HG02623 (cell line): Measurements from ENCODE around the gene C1orf35.

Source experiments
- ATAC-seq: cut with Tn5 transposase; IDR thresholded peaks from one replicate; pipeline ENCODE4 v1.9.1; 2021; ENCODE audit warnings: moderate library complexity; ENCODE audit not compliant: unreplicated experiment

C1orf35 gene

DNA sequence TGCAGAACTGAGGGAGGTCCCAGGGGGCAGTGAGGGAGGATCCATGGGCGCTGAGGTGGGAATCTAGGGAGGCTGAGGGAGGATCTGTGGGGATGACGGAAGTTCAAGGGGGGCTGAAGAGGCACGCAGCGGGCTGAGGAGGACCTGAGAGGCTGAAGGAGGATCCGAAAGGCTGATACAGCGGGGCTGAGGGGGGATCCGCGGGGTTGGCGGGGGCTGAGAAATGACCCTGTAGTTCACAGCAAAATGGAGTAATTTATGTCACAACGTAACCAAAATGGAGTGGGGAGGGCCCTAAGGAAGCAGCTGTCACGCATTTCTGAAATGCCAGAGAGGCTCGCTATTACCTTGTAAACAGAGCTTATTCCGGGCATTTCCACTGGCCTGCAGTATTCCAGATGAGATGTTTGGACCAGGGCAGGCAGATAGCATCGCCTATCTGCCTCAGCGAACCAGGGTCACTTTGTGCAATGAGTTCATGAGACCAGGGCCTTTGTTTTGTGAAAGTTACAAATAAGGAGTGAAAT, 6.9 kb upstream of the C1orf35 start:
- ATAC-seq, result peak; percentile 8

DNA sequence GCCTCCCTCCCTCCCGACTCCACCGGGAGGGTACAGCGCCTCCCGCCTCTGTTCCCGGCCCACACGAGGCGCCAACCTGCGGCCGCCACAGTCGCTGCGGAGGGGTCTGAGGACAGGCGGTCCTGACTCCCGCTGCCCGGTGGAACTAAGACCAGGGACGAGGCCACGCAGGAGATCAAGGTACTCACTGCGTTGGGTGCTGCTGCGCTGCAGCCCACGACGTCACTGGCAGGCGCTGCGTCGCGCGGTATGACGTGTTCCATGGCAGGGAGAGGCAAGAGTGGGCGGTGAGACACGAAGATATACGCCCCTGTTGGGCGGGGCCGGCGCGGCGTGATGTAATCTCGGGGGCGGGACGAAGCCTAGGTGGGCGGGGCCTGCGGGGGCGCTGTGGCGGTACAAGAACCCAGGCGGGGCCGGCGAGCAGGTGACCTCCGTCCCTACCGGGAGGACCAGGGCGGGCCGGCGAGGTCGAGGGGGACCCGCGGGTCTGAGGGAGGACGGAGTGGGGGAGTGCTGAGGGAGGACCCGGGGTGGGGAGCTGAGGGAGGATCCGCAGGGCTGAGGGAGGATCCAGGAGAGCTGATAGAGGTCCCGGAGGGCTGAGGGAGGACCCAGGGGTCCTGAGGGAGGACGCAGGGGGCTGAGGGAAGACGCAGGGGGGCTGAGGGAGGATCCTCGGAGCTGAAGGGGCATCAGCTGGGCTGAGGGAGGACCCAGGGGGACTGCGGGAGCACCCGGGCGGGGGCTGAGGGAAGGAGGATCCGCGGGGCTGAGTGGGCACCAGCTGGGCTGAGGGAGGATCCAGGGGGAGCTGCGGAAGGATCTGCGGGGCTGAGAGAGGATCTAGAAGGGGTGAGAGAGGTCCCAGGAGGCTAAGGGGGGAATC, 6.2 kb upstream of the C1orf35 start, which contains the start of gene MRPL55:
MRPL55 (minus strand) TSS at position 227 of the 889 bp plus-strand sequence. CDS start 1,039 bp downstream, outside the sequence.
- ATAC-seq, result peak; percentile 86

GRCh38 chr1:228108742-228109072, 5.6 kb upstream of the C1orf35 start:
- ATAC-seq, result no peak

- ATAC-seq, result no peak
These were observed 5.0 kb upstream of the C1orf35 start for GRCh38 chr1:228108055-228108690.

GRCh38 chr1:228107636-228108035, 4.5 kb upstream of the C1orf35 start:
- ATAC-seq, result no peak

DNA sequence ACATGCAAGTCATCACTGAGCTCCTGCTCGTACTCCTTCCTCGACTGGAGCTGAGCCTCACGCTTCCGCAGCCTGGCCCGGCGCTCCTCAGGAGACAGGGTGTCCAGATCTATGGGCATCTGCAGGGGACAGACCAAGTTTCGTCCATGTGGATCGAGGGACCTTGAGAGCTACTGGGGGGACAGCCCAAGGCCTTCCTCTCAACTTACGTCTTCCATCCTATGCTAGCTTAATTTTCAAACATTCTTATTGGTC, 3.6 kb upstream of the C1orf35 start:
- no peak for ATAC-seq

DNA sequence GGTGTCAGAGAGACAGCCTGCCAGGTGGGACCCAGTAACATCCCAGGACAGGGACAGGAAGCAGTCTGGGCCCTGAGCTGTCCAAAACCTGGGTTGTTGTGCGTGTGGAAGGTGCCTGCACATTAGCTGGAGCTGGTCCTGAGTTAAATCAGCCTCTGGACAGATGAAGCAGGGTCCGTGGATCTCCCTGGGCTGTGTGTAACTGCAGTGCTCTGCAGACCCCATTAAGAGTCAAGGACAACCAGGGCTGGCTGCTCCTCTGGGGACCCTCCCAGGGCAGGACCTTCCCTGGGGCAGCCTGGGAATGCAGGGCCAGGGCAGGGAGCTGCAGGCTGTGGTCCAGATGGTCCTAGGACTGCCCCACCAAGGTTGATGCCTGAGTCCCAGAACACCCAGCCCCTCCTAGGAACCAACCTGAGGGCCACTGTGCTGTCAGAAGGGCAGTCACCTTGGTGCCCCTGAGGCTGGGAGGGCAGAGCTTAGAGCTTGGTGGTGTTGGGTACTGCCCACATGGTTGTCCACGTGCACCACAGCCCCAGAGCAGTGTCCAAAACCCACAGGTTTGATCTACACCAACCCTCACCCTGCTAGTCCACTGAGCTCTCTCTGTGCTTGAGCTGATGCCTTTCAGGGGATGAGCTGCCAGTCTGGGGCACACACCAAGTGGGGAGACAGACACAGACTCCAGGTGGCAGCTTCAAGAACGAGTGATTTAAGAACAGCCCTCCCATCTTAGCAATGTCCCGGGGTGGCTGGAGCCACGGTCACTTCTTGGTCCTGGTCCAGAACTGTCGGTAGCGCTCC, 3.1 kb upstream of the C1orf35 start:
- no peak for ATAC-seq

GRCh38 chr1:228105270-228105995, 2.3 kb upstream of the C1orf35 start:
- no peak for ATAC-seq

DNA sequence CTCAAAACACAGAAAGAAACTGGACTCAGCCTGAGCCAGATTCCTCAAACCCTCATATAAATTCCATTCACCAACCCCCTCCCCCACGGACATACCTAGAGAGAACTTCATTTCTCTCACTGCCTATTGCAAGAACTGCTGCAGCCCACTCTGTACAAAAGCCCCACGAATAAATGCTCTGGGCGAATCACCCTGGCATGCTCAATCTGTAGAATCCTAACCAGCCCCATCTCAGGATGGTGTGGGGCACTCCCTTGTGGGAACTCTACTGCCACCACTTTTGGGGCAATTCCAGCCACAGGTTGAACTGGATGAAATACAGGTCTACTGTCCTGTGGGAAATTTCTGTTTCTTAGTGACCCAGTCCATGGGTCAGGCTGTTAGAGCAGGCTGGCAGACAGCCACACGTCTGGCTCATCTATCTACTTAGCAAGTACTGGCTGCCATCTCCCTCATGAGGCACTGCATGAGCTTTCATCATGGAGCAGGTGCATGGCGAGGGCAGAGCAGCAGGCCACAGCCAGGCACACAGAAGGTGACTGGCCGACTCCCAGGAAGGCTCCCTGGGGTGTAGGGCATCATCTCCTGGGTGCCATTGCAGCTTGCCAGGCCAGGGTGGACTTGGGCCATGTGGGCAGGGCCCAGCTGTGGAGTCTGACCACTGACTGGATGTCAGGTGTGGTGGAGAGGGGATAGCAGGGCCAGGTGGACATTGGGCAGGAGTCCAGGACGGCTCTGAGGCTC, 1.6 kb upstream of the C1orf35 start:
- ATAC-seq, result no peak

- no peak for ATAC-seq
These were observed 933 bp downstream of the C1orf35 start for GRCh38 chr1:228101994-228102790.

DNA sequence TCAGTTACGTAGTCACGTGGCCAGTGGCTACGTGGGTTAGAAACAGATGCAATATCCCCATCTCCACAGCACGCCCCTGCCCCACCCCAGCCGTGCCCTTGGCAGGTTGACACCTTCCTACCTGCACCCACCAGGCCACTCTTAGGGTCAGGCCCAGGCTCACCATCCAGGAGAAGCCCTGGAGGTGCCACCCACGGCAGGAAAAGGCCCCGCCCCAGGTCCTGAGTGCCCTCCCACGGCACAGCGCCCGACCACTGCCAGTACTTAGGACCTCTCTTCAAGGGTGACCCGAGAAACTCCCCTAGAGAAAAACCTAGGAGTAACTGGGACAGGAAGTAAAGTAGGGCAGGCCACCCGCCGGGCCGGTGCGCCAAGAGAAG, 1.5 kb downstream of the C1orf35 start:
- ATAC-seq, result no peak

- no peak for ATAC-seq
These were observed 2.1 kb downstream of the C1orf35 start for GRCh38 chr1:228100822-228101613.

GRCh38 chr1:228099331-228099732, 3.8 kb downstream of the C1orf35 start:
- no peak for ATAC-seq

DNA sequence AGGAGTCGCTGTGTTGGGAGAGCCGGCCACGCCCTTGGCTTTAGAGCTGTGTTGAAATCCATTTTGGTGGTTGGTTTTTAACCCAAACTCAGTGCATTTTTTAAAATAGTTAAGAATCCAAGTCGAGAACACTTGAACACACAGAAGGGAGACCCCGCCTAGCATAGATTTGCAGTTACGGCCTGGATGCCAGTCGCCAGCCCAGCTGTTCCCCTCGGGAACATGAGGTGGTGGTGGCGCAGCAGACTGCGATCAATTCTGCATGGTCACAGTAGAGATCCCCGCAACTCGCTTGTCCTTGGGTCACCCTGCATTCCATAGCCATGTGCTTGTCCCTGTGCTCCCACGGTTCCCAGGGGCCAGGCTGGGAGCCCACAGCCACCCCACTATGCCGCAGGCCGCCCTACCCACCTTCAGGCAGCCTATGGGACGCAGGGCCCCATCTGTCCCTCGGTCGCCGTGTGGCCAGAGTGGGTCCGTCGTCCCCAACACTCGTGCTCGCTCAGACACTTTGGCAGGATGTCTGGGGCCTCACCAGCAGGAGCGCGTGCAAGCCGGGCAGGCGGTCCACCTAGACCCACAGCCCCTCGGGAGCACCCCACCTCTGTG, 4.7 kb downstream of the C1orf35 start:
- no peak for ATAC-seq

- no peak for ATAC-seq
These were observed 5.6 kb downstream of the C1orf35 start for GRCh38 chr1:228097333-228098081.

DNA sequence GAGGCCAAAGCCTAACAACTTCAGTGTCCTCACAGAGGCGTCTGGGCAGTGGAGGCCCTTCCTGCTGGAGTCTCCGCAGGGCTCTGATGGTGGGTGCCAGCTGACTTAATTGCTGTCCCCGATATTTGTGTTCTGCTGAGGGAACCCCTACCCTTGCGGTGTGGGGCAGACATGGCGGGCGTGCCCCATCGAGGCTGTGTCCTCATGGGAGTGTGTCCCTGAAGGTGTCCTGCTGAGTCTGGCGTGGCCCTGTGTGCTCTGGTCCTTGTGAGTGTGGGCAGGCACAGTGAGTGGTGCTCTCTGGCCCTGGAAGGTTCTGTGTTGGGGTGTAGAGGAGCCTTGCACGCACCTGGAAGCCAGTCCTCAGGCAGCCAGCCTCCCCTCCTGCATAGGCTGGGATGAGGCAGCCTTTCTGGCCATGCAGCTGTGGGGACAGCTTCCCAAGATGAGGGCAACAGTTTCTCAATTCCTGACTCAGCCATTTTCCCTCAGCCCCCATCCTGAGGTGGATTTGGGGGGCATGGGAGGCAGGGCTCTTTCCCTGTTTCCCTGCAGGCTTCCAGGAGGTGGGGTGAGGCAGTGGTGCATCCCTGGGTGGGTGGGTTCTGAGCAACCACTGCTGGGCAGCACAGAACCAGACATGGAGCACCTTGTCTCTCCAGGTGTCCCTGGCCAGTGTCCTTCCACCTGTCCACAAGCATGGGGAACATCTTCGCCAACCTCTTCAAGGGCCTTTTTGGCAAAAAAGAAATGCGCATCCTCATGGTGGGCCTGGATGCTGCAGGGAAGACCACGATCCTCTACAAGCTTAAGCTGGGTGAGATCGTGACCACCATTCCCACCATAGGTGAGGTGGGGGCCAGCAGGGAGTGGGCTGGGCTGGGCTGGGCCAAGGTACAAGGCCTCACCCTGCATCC, 6.5 kb downstream of the C1orf35 start:
- ATAC-seq, result no peak
